Measurements from ENCODE around the gene HOXA3.

- TF ChIP-seq CTCF (IDR thresholded peaks at IDR 0.05) = peak; percentile 93 to 99 (median 98)
- peak; percentile 22 for TF ChIP-seq EP300 (IDR thresholded peaks at IDR 0.05)
These were observed 9.1 kb downstream of the HOXA3 start, which contains the start of gene HOXA5 for GRCh38 chr7:27143023-27143949.

All from gastroesophageal sphincter (tissue), 3 donors.